Activated naive CD8-positive, alpha-beta T cell treated with anti-CD3 and anti-CD28 coated beads, Interleukin-2, amount 10 ng/mL, durations not matched to agents 7 days and 5 days (primary cell): ENCODE data around the gene SOCS4. TPM values are rescaled to one million over a fixed set of nuclear protein-coding genes. Genes with fewer than 3 reads are reported as not detected.
"Not testable (repeated sequence)": the region's sequence is repeated elsewhere in the genome, so short reads cannot be mapped to it uniquely, and the experiment has no call there.

Experiments used
- ATAC-seq: fragments of 150-1000 bp; cut with Tn5 transposase; one replicate; pipeline ENCODE4 v1.10.0; 2021; ENCODE audit warnings: low read depth, moderate library complexity
- POLR2A ChIA-PET: fragments of 350-600 bp; sonication (Branson Sonifier 250); formaldehyde crosslinking; loops from one replicate; lab custom pipeline; 2021; ENCODE audit warnings: antibody characterized with exemption; lab: Charles Lee
- DNase-seq: peaks from one replicate; pipeline ENCODE4 v3.0.0; 2021
- H3K27ac Mint-ChIP-seq: one replicate; pipeline ENCODE4 v1.8.0; 2022; ENCODE audit warnings: mild to moderate bottlenecking, mixed read lengths
- H3K27me3 Mint-ChIP-seq: one replicate; pipeline ENCODE4 v1.8.0; 2022; ENCODE audit warnings: mild to moderate bottlenecking, moderate library complexity, mixed read lengths
- H3K36me3 Mint-ChIP-seq: one replicate; pipeline ENCODE4 v1.8.0; 2021; ENCODE audit warnings: mild to moderate bottlenecking, mixed read lengths
- H3K4me1 Mint-ChIP-seq: one replicate; pipeline ENCODE4 v1.8.0; 2021; ENCODE audit warnings: mixed read lengths
- H3K4me3 Mint-ChIP-seq: one replicate; pipeline ENCODE4 v1.8.0; 2022; ENCODE audit warnings: mild to moderate bottlenecking, moderate library complexity, mixed read lengths
- H3K9me3 Mint-ChIP-seq: one replicate; pipeline ENCODE4 v1.8.0; 2021; ENCODE audit warnings: mixed read lengths
- total RNA-seq, 2 experiments: library from RNA; stranded (reverse); gene quantifications; one replicate each; pipeline ENCODE4 v1.2.3, GENCODE V29; 2021

SOCS4 gene
- total RNA-seq, 2 experiments from 2014 or later, result 25.8 to 31.6 TPM

- Mint-ChIP-seq H3K27me3 (no peaks in the 10 kb centered on the region), H3K9me3 (no peaks in the 10 kb centered on the region), H3K36me3 (peaks cover 27% of the 10 kb centered on the region), H3K4me3 (peak overlapping the region; percentile 26), H3K27ac (no peak overlapping the region), H3K4me1 (peaks cover 27% of the 10 kb centered on the region)
- ATAC-seq, result no peak
- POLR2A ChIA-PET, result no interaction called here
- no peak for DNase-seq
Measured at GRCh38 chr14:55054098-55054497, 27.1 kb downstream of the SOCS4 start.

- Mint-ChIP-seq H3K4me1 (peaks cover 28% of the 10 kb centered on the region), H3K27me3 (no peaks in the 10 kb centered on the region), H3K4me3 (no peak overlapping the region), H3K9me3 (peaks cover 2% of the 10 kb centered on the region), H3K36me3 (peaks cover 51% of the 10 kb centered on the region), H3K27ac (peak overlapping the region; percentile 1)
- POLR2A ChIA-PET, result no interaction called here
- DNase-seq, result no peak
- no peak for ATAC-seq
Measured at GRCh38 chr14:55057919-55058318, 30.9 kb downstream of the SOCS4 start.

- no peak for ATAC-seq
- Mint-ChIP-seq H3K4me3 (no peak overlapping the region), H3K27me3 (no peaks in the 10 kb centered on the region), H3K9me3 (peaks cover 2% of the 10 kb centered on the region), H3K4me1 (peaks cover 19% of the 10 kb centered on the region), H3K27ac (no peak overlapping the region), H3K36me3 (peaks cover 46% of the 10 kb centered on the region)
- POLR2A ChIA-PET, result interaction anchor here (0.8 kb wide), 1 partner anchor 132 kb away, joined by 5 read pairs; the partner anchor contains the start of gene DLGAP5
- DNase-seq, result no peak
Measured at GRCh38 chr14:55059333-55059732, 32.3 kb downstream of the SOCS4 start.

- H3K27me3 Mint-ChIP-seq, result no peaks in the 10 kb centered on the region
- POLR2A ChIA-PET, result interaction anchor here (1.1 kb wide), 1 partner anchor 11 kb away, joined by 3 read pairs; the partner anchor contains the start of gene MAPK1IP1L
- H3K36me3 Mint-ChIP-seq, result peaks cover 52% of the 10 kb centered on the region
- H3K4me3 Mint-ChIP-seq, result no peak overlapping the region
- DNase-seq (no peak), ATAC-seq (no peak)
- peaks cover 2% of the 10 kb centered on the region for H3K9me3 Mint-ChIP-seq
- no peak overlapping the region for H3K27ac Mint-ChIP-seq
- H3K4me1 Mint-ChIP-seq, result peaks cover 15% of the 10 kb centered on the region
Measured at GRCh38 chr14:55062517-55063351, 35.7 kb downstream of the SOCS4 start.

GRCh38 chr14:55064896-55065295, 37.9 kb downstream of the SOCS4 start:
- DNase-seq, ATAC-seq, H3K4me1 Mint-ChIP-seq, POLR2A ChIA-PET, H3K27me3 Mint-ChIP-seq, H3K27ac Mint-ChIP-seq, H3K9me3 Mint-ChIP-seq, H3K4me3 Mint-ChIP-seq: not testable (repeated sequence)
- peaks cover 41% of the 10 kb centered on the region for H3K36me3 Mint-ChIP-seq

GRCh38 chr14:55065411-55065810, 38.4 kb downstream of the SOCS4 start:
- H3K27ac Mint-ChIP-seq, result no peak overlapping the region
- H3K9me3 Mint-ChIP-seq, result no peaks in the 10 kb centered on the region
- POLR2A ChIA-PET, result no interaction called here
- DNase-seq (no peak), ATAC-seq (no peak)
- H3K27me3 Mint-ChIP-seq, result no peaks in the 10 kb centered on the region
- peaks cover 10% of the 10 kb centered on the region for H3K4me1 Mint-ChIP-seq
- peaks cover 40% of the 10 kb centered on the region for H3K36me3 Mint-ChIP-seq
- H3K4me3 Mint-ChIP-seq, result no peak overlapping the region

GRCh38 chr14:55066223-55066622, 39.2 kb downstream of the SOCS4 start:
- peaks cover 34% of the 10 kb centered on the region for H3K36me3 Mint-ChIP-seq
- POLR2A ChIA-PET, result interaction anchor here (0.7 kb wide), 1 partner anchor 82 kb away, joined by 3 read pairs; no protein-coding TSS in a partner anchor

GRCh38 chr14:55070981-55071411, 44.0 kb downstream of the SOCS4 start:
- Mint-ChIP-seq H3K27me3 (no peaks in the 10 kb centered on the region), H3K4me1 (peaks cover 23% of the 10 kb centered on the region), H3K36me3 (peaks cover 14% of the 10 kb centered on the region), H3K4me3 (no peak overlapping the region), H3K9me3 (no peaks in the 10 kb centered on the region), H3K27ac (no peak overlapping the region)
- DNase-seq (no peak), ATAC-seq (no peak)
- POLR2A ChIA-PET, result interaction anchor here (0.8 kb wide), 1 partner anchor 20 kb away, joined by 4 read pairs; the partner anchor contains the start of gene MAPK1IP1L

More at GRCh38 chr14:55066223-55066622, 39.2 kb downstream of the SOCS4 start:
- Mint-ChIP-seq H3K4me1 (peaks cover 12% of the 10 kb centered on the region), H3K27ac (no peak overlapping the region), H3K4me3 (no peak overlapping the region), H3K27me3 (no peaks in the 10 kb centered on the region), H3K9me3 (no peaks in the 10 kb centered on the region)
- DNase-seq (no peak), ATAC-seq (no peak)

GRCh38 chr14:55071870-55072640, 45.0 kb downstream of the SOCS4 start:
- Mint-ChIP-seq H3K4me1 (peaks cover 24% of the 10 kb centered on the region), H3K36me3 (peaks cover 8% of the 10 kb centered on the region), H3K9me3 (no peaks in the 10 kb centered on the region), H3K4me3 (peak overlapping the region; percentile 32), H3K27ac (peak overlapping the region; percentile 32), H3K27me3 (no peaks in the 10 kb centered on the region)
- DNase-seq, result no peak
- POLR2A ChIA-PET, result interaction anchor here (0.8 to 1.8 kb wide), 4 partner anchors 21 to 45 kb away, joined by 3 to 5 read pairs (median 4); partner anchors contain the start of genes MAPK1IP1L, SOCS4 and WDHD1
- peak; percentile 78 for ATAC-seq

GRCh38 chr14:55073856-55074255, 46.8 kb downstream of the SOCS4 start:
- Mint-ChIP-seq H3K36me3 (no peaks in the 10 kb centered on the region), H3K4me1 (peaks cover 24% of the 10 kb centered on the region), H3K27ac (no peak overlapping the region), H3K9me3 (no peaks in the 10 kb centered on the region), H3K4me3 (no peak overlapping the region), H3K27me3 (no peaks in the 10 kb centered on the region)
- POLR2A ChIA-PET, result no interaction called here
- DNase-seq (no peak), ATAC-seq (no peak)

- H3K4me3 Mint-ChIP-seq, result peak overlapping the region; percentile 44
- DNase-seq (no peak), ATAC-seq (no peak)
- POLR2A ChIA-PET, result no interaction called here
- H3K4me1 Mint-ChIP-seq, result peaks cover 24% of the 10 kb centered on the region
- no peaks in the 10 kb centered on the region for H3K36me3 Mint-ChIP-seq
- peak overlapping the region; percentile 49 for H3K27ac Mint-ChIP-seq
- H3K9me3 Mint-ChIP-seq, result no peaks in the 10 kb centered on the region
- no peaks in the 10 kb centered on the region for H3K27me3 Mint-ChIP-seq
Measured at GRCh38 chr14:55074662-55075061, 47.6 kb downstream of the SOCS4 start.

- Mint-ChIP-seq H3K27ac (no peak overlapping the region), H3K9me3 (no peaks in the 10 kb centered on the region), H3K4me3 (no peak overlapping the region), H3K36me3 (no peaks in the 10 kb centered on the region), H3K27me3 (no peaks in the 10 kb centered on the region), H3K4me1 (peaks cover 24% of the 10 kb centered on the region)
- DNase-seq, result no peak
- ATAC-seq, result no peak
- POLR2A ChIA-PET, result no interaction called here
Measured at GRCh38 chr14:55075628-55076175, 48.7 kb downstream of the SOCS4 start.
